HG02943 (cell line): ENCODE data around the gene NLRC3.
A peak's percentile ranks its signal among the peaks of the same experiment; 100 is the strongest.
"Not testable (repeated sequence)": the region's sequence is repeated elsewhere in the genome, so short reads cannot be mapped to it uniquely, and the experiment has no call there.

Experiments
- ATAC-seq: cut with Tn5 transposase; IDR thresholded peaks from one replicate; pipeline ENCODE4 v1.9.1; 2021; ENCODE audit warnings: mild to moderate bottlenecking, low read depth, moderate library complexity; ENCODE audit not compliant: unreplicated experiment

Gene NLRC3, protein sequence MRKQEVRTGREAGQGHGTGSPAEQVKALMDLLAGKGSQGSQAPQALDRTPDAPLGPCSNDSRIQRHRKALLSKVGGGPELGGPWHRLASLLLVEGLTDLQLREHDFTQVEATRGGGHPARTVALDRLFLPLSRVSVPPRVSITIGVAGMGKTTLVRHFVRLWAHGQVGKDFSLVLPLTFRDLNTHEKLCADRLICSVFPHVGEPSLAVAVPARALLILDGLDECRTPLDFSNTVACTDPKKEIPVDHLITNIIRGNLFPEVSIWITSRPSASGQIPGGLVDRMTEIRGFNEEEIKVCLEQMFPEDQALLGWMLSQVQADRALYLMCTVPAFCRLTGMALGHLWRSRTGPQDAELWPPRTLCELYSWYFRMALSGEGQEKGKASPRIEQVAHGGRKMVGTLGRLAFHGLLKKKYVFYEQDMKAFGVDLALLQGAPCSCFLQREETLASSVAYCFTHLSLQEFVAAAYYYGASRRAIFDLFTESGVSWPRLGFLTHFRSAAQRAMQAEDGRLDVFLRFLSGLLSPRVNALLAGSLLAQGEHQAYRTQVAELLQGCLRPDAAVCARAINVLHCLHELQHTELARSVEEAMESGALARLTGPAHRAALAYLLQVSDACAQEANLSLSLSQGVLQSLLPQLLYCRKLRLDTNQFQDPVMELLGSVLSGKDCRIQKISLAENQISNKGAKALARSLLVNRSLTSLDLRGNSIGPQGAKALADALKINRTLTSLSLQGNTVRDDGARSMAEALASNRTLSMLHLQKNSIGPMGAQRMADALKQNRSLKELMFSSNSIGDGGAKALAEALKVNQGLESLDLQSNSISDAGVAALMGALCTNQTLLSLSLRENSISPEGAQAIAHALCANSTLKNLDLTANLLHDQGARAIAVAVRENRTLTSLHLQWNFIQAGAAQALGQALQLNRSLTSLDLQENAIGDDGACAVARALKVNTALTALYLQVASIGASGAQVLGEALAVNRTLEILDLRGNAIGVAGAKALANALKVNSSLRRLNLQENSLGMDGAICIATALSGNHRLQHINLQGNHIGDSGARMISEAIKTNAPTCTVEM

DNA sequence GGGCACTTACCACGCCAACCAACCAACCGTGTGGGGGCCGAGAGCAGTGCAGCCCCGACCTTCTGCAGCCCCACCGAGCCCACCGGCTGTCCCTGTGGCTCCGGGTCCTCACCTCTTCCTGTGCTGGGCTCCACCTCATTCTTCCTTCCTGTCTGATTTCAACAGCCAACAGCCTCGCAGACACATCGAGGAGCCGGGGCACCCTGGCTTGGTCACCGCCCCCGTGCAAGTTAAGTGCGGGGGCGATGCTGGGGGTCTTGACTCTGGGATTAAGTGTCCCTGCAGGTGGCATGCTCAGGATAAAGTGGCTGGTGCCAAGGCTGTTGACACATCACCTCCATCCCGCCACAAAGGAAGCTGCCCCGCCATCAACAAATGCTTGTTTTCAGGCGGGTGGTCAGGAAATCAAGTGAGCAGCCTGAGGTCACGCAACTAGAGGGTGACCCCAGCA, at the start of gene NLRC3:
Gene NLRC3, minus strand, starts transcription at position 102 of the 451 bp plus-strand sequence. CDS start 12,367 bp downstream, outside the sequence.
- no peak for ATAC-seq

DNA sequence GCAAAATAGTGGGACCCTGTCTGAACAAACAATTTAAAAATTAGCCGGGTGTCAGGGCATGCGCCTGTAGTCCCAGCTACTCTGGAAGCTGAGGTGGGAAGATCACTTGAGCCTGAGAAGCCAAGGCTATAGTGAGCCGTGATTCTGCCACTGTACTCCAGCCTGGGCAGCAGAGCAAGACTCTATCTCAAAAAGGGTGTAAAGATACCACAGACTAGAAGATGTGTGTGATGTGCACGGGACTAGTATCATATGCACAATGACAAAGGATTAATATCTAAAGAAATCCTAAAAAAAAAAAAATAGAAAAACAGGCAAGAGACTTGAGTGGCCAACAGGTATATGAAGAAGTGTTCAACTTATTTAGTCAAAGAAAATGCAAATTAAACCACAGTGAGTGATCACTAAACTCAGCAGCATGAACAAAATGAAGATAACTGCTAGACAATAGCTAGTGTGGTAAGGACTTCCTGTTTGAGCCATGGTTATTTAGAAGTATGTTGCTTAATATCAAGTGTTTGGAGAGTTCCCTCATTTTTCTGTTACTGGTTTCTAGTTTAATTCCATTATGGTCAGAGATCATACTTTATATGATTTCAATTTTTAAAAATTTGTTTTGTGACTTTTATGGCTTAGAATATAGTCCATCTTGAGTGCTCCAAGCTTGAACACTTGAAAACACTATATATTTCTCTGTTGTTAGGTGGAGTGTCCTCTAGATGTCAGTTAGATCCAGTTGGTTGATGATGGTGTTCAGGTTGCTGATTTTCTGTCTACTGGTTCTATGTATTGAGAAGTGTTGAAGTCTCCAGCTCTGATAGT, 48.9 kb upstream of the NLRC3 start:
- ATAC-seq = no peak

DNA sequence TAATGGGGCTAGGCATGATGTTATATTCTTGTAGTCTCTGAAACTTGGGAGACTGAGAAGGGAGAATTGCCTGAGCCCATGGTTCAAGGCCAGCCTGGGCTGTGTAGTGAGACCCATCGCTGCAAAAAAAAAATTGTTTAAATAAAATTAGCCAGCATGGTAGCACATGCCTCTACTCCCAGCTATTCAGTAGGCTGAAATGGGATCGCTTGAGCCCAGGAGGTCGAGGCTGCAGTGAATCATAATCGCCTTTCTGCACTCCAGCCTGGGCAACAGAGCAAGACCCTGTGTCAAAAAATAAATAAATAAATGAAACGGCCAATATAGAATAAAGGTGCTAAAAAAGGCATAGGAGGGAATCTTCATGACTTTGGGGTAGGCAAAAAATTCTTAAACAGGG, 48.1 kb upstream of the NLRC3 start:
- ATAC-seq = no peak

DNA sequence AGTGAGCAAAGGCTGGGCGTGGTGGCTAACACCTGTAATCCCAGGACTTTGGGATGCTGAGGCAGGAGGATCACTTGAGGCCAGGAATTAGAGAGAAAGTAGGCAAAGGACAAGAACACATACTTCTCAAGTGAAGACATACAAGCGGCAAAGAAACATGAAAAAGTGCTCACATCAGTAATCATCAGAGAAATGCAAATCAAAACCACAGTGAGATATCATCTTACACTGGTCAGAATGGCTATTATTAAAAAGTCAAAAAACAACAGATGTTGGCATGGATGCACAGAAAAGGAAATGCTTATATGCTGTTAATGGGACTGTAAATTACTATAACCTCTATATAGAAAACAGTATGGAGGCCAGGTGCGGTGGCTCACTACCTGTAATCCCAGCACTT, 46.4 kb upstream of the NLRC3 start:
- no peak for ATAC-seq

DNA sequence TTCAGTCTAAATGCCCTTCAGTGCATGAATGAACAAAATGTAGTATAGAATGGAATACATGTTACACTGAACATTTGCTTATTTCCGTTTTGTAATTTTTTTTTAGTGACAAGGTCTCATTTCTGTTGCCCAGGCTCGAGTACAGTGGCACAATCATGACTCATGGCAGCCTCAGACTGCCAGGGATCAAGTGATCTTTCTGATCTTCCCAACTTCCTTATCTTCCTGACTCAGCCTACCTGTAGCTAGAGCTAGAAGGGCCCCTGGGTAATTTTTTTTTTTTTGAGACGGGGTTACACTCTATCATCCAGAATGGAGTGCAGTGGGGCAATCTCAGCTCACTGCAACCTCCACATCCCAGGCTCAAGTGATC, 41.6 kb upstream of the NLRC3 start:
- no peak for ATAC-seq

DNA sequence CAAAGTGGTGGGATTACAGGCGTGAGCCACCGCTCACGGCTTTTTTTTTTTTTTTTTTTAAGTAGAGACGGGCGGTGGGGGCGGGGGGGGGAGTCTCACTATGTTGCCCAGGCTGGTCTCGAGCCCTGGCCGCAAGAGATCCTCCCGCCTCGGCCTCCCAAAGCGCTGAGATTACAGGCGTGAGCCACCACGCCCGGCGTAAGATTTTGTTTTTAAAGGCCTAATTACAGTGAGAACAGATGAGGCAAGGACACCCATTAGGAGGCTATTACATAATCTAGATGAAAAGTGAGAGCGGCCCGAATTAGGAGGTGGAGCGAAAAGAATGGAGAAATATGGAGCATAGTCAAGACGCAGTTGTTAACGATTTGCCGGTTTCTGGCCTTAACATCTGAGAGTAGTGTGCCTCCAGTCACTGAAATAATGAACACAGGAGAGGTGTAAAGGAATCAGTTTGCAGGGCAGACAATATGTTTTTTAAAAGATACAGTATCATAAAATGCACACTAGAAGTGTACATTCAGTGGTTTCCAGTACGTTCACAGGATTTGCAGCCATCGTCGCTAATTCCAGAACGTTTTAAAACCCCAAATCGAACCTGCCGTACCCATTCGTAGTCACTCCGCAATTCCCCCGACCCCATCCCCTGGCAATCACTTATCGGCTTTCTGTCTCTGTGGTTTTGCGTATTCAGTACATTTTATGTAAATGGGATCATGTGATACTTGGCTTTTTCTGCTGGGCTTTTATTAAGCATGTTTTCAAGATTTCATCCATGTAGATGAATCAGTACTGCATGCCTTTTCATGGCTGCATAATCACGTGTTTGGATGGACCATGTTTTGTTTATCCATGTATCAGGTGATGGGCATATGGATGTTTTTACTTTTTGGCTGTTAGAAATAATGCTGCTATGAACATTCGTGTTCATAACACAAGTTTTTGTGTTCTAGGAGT, 35.6 kb upstream of the NLRC3 start:
- no peak for ATAC-seq

DNA sequence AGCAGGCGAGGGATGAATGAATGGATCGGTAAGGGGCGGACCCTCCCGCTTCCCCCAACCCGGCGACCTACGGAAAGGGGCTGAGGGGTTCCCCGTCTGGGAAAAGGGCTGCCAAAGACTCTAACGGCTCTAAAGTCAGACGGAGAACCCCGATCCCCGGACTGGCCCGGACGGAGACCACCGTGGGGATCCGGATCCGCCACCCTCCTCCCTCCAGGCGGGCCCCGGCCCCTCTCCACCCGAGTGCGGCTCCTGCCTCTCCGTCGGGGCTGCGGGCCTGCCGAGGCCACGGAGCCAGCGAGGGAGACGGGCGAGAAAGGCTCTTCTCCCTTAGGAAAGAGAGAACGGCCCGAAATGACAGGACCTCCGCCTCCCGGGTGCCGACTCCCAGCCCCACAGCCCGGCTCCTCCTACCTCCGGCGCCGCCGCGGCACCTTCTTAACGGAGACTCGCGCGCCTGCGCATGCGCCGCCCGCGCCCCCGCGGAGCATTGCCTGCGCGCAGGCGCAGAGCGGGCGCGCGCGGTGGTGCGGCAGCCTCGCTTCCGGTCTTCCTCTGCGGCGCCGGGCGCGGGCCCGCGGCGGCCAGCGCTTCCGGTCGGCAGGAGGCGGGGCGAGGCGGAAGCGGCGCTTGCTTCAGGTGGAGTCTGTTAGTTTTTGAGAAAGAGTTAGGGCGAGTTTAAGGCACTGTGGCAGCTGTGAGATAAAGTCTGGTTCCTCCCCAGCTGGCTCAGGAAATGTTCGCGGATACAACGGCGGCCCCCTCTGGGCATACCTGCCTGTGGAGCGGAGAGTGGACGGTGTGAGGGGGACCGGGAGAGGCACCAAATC, 34.2 kb upstream of the NLRC3 start, which contains the start of gene SLX4:
Gene SLX4, minus strand, starts transcription at position 461 of the 830 bp plus-strand sequence. CDS start 2,642 bp downstream, outside the sequence.
- ATAC-seq = peak; percentile 73

DNA sequence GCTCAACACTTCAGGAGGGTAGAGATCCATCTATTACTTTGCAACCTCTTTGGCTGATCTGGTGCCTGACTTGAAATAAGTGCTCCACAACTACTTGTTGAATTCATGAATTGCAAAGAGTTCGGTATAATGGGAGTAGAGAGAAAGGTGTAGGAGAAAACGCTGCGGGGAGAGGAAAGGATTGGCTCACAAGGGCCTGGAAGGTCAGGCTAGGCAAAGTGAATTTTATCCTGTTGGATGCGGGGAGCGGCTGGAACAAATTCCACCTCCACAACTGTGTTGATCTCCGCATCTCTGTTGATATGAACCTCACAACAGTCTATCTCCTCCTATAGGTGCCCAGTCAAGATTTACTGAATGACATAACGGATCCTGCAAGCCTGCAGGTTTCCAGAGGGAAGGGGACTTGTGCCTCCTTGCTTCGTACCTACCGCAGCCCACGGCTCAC, 33.5 kb upstream of the NLRC3 start:
- ATAC-seq = no peak

DNA sequence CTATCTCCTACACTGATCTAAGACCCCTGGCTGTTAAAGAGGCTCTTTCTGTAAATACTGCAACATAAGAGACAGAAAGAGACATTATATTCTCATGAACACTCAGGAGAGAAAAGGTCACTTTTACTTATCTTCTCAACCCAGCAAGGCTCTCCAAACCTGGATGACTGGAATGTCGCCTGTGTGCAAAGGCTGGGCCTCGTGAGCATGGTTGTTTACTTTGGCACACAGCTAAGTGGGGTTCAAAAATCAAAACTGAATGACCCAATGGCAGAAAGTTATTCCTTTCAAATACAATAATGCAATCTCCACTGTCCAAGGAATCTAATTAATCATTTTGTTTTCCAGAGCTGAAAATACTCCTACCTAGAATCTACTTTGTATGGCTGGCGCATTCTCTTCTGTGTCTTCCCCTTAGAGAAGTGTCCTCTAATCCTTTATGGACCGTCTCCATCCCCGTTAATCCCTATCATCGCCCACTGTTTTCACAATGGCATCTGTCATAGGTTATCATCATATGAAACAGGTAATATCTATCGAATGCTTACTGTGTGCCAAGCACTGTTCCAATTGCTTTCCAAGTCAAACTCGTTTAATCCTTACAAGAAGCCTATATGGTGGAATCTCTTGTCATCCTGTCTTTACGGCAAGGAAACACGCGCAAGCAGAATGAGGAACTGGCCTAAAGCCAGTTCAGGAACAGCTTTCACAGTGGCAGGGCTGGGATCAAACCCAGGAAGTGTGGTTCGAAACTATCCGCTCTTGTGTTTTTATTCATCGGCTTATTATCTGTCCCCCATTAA, 32.9 kb upstream of the NLRC3 start:
- no peak for ATAC-seq

DNA sequence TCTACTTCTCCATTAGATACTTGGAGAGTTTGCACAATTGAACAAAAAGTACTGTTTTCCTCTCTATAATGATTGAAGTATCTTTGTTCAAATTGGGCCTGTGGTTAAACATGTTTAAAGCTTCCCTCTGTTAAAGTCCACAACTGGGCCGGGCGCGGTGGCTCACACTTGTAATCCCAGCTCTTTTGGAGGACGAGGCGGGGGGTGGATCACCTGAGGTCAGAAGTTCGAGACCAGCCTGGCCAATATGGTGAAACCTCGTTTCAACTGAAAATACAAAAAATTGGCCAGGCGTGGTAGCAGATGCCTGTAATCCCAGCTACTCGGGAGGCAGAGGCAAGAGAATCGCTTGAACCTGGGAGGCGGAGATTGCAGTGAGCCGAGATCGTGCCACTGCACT, 31.8 kb upstream of the NLRC3 start:
- ATAC-seq = not testable (repeated sequence)

DNA sequence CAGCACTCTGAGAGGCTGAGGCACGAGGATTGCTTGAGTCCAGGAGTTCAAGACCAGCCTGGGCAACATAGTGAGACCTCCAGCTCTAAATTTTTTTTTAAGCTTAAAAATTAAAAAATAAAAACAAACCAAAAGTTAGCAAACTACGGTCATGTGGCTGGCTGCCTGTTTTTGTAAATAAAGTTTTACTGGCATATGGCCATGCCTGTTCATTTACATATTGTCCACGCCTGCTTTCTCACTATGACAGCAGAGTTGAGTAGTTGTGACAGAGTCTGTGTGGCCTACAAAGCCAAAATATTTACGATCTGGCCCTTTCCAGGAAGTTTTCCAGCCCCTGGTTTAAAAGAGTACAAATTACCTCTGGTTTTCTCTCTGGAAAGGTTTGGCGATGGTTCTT, 30.9 kb upstream of the NLRC3 start:
- ATAC-seq = no peak

DNA sequence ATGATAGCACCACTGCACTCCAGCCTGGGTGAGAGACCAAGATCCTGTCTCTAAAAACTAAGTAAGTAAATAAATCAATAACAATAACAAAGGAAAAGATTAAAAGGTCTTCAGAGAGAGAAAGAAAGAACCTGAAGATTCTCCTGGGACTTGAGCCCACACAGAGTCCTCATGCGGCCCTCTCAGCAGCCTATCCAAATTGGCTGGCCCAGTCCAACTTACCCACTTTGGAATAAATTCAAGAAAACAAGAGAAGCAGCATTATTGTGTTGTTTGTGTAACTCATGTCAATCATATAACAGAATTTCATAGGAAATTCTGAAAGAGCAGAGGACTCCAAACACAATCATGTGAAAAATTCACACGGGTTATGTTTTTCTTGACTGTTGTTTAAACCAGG, 30.4 kb upstream of the NLRC3 start:
- ATAC-seq = no peak

DNA sequence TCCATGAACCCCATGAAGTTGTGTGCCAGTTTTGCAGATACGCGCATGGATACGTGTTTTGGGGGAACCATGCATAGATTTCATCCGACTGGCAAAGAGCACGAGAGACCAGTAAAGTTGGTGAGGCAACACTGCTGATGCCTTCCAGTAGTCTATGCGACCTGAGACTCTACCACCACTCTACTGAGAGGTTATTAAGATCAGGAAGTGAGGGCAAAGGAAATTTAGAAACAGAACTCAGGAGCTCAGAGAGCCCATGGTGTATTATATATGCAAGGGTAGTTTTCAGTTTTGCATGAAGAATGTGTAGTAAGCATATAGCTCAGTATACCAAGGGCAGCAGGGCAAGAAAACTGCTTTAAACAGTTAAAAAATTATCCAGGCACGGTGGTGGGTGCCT, 30.0 kb upstream of the NLRC3 start:
- no peak for ATAC-seq

DNA sequence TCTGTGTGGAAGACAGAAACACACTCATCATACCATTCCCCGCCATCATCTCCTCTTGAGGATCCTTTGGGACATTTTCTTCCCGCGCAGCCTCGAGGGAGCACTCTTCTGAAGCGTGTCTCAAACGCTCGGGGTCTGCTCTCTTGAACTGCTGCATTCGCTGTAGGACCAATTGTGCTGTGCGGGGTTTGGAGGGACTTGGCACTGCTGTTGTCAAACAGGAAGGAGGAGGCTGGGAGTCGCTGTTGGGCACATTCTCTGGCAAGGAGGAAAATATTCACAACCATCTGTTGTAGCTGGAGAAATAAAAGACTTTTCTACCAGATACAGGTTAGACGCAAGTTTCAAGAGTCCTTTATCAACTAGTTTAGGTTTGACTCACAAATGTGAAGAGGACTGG, 29.2 kb upstream of the NLRC3 start:
- ATAC-seq = no peak

DNA sequence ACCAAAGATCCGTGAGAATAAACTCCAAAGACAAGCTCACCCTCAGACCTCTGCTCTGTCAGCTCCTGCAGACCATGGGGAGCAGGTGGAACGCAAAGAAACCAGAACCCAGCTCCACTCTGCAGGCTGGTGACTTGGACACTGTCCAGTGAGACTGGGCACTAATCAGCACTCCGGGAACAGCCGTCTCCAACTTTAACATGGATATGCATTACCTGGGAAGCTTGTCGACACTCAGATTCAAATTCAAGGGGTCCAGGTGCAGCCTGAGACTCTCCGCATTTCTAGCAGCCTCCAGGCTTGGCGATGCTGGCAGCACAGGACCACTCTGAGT, 25.1 kb upstream of the NLRC3 start:
- no peak for ATAC-seq

DNA sequence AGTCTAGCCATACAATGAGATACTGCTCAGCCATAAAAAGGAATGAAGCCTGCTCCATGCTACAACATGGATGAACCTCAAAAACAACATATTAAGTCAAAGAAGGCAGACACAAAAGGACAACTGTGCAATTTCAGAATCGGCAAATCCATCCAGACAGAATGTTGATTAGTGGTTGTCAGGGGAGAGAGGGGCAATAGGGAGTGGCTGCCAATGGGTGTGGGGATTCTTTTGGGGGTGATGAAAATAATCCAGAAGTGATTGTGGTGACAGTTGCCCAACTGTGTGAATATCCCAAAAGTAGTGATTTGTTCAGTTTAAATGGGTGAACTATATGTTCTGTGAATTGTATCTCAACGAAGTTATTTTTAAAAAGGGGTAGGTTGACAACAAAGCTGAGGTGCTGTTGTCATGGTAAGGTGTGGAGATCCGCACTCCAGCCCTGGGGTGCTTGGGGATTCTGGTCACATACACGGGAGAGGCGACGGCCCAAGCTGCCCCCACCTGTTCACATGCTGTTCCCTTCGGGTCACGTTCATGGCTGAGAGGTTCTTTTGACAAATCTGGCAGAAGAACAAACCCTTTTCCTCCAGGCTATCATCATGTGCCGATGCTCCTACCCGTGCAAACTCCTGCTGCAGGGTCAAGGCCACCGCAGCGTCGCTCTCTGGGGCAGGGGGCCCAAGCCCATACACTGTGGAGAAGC, 24.6 kb upstream of the NLRC3 start:
- no peak for ATAC-seq

DNA sequence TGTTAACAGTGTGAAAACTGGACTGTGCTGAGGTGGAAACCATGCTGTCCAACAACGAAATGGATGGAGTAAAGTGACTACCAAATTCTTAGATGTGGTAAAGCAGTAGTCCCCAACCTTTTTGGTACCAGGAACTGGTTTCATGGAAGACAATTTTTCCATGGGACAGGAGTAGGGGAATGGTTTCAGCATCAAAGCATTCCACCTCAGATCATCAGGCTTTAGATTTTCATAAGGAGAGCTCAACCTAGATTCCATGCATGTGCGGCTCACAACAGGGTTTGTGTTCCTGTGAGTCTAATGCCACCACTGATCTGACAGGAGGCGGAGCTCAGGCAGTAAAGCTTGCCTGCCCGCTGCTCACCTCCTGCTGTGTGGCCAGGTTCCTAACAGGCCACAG, 22.7 kb upstream of the NLRC3 start:
- ATAC-seq = no peak
